ENCODE results near the gene SFMBT2.
"Not testable (repeated sequence)": the region's sequence is repeated elsewhere in the genome, so short reads cannot be mapped to it uniquely, and the experiment has no call there.

The SFMBT2 gene

GRCh38 chr10:7317786-7318446 lies 92.9 kb downstream of the SFMBT2 start:
- DNase-seq = no peak

GRCh38 chr10:7316839-7317238 lies 94.0 kb downstream of the SFMBT2 start:
- DNase-seq = no peak

GRCh38 chr10:7315906-7316305 lies 94.9 kb downstream of the SFMBT2 start:
- no peak for DNase-seq

- no peak for DNase-seq
These were observed 96.7 kb downstream of the SFMBT2 start for GRCh38 chr10:7314170-7314569.

- DNase-seq = no peak
These were observed 98.4 kb downstream of the SFMBT2 start for GRCh38 chr10:7312488-7312857.

- not testable (repeated sequence) for DNase-seq
These were observed 98.9 kb downstream of the SFMBT2 start for GRCh38 chr10:7311850-7312487.

- no peak for DNase-seq
These were observed 99.5 kb downstream of the SFMBT2 start for GRCh38 chr10:7311218-7311849.

GRCh38 chr10:7310076-7310475 lies 100.8 kb downstream of the SFMBT2 start:
- no peak for DNase-seq

- DNase-seq = no peak
These were observed 102.0 kb downstream of the SFMBT2 start for GRCh38 chr10:7308826-7309225.

GRCh38 chr10:7306616-7307015 lies 104.2 kb downstream of the SFMBT2 start:
- no peak for DNase-seq

- DNase-seq = no peak
These were observed 104.7 kb downstream of the SFMBT2 start for GRCh38 chr10:7306147-7306546.

GRCh38 chr10:7305053-7305452 lies 105.8 kb downstream of the SFMBT2 start:
- DNase-seq = no peak

GRCh38 chr10:7304110-7304509 lies 106.7 kb downstream of the SFMBT2 start:
- DNase-seq = no peak

GRCh38 chr10:7302930-7303557 lies 107.8 kb downstream of the SFMBT2 start:
- DNase-seq = no peak

GRCh38 chr10:7302392-7302906 lies 108.4 kb downstream of the SFMBT2 start:
- no peak for DNase-seq

GRCh38 chr10:7301006-7301778 lies 109.6 kb downstream of the SFMBT2 start:
- no peak for DNase-seq

GRCh38 chr10:7300384-7300971 lies 110.4 kb downstream of the SFMBT2 start:
- DNase-seq = no peak

GRCh38 chr10:7299601-7300325 lies 111.1 kb downstream of the SFMBT2 start:
- not testable (repeated sequence) for DNase-seq

GRCh38 chr10:7298495-7298894 lies 112.3 kb downstream of the SFMBT2 start:
- no peak for DNase-seq

GRCh38 chr10:7297094-7297493 lies 113.7 kb downstream of the SFMBT2 start:
- no peak for DNase-seq

GRCh38 chr10:7296648-7297047 lies 114.2 kb downstream of the SFMBT2 start:
- no peak for DNase-seq

GRCh38 chr10:7296076-7296475 lies 114.8 kb downstream of the SFMBT2 start:
- no peak for DNase-seq
